ENCODE results near the gene SEPTIN7. TPM values are rescaled to one million over a fixed set of nuclear protein-coding genes. Genes with fewer than 3 reads are reported as not detected.
A peak's percentile ranks its signal among the peaks of the same experiment; 100 is the strongest.

SEPTIN7 gene
- total and polyA plus RNA-seq, 2 of the 13 experiments (the other 11 are each of a cell fraction or from before 2014, with no cell fraction given) = 103 to 129 TPM

GRCh38 chr7:35781200-35781701, 19.6 kb upstream of the SEPTIN7 start (continued):
- TF ChIP-seq YY1 (IDR thresholded peaks at IDR 0.05; ENCODE audit: insufficient read depth, insufficient replicate concordance, low read depth, low read length) (no peak), ZNF724P (CRISPR knock-in tag; IDR thresholded peaks at IDR 0.05; ENCODE audit: borderline replicate concordance) (no peak), GLI4 (CRISPR knock-in tag; IDR thresholded peaks at IDR 0.05; ENCODE audit: borderline replicate concordance) (no peak), HMG20A (CRISPR knock-in tag; IDR thresholded peaks at IDR 0.05; ENCODE audit: borderline replicate concordance) (no peak; the same call in 1 of the 2 replicates), GLMP (CRISPR knock-in tag; IDR thresholded peaks at IDR 0.05; ENCODE audit: borderline replicate concordance) (no peak), ZNF20 (CRISPR knock-in tag; IDR thresholded peaks at IDR 0.05) (no peak), MZF1 (CRISPR knock-in tag; IDR thresholded peaks at IDR 0.05; ENCODE audit: borderline replicate concordance) (no peak), GZF1 (CRISPR knock-in tag; IDR thresholded peaks at IDR 0.05) (no peak), SOX6 (IDR thresholded peaks at IDR 0.05) (no peak), SOX6 (CRISPR knock-in tag; IDR thresholded peaks at IDR 0.05) (peak; percentile 23; the same call in 1 of the 2 replicates), ZNF10 (CRISPR knock-in tag; IDR thresholded peaks at IDR 0.05; ENCODE audit: borderline replicate concordance, low read depth) (no peak), ZNF354B (CRISPR knock-in tag; IDR thresholded peaks at IDR 0.05) (no peak), TBP (CRISPR knock-in tag; IDR thresholded peaks at IDR 0.05) (no peak), MEIS2 (CRISPR knock-in tag; IDR thresholded peaks at IDR 0.05) (no peak), ZNF230 (CRISPR knock-in tag; IDR thresholded peaks at IDR 0.05) (no peak), ZNF776 (CRISPR knock-in tag; IDR thresholded peaks at IDR 0.05) (no peak), BRCA1 (CRISPR knock-in tag; IDR thresholded peaks at IDR 0.05) (no peak), ZNF576 (CRISPR knock-in tag; IDR thresholded peaks at IDR 0.05) (no peak)
- TF ChIP-seq, protein P1, sequence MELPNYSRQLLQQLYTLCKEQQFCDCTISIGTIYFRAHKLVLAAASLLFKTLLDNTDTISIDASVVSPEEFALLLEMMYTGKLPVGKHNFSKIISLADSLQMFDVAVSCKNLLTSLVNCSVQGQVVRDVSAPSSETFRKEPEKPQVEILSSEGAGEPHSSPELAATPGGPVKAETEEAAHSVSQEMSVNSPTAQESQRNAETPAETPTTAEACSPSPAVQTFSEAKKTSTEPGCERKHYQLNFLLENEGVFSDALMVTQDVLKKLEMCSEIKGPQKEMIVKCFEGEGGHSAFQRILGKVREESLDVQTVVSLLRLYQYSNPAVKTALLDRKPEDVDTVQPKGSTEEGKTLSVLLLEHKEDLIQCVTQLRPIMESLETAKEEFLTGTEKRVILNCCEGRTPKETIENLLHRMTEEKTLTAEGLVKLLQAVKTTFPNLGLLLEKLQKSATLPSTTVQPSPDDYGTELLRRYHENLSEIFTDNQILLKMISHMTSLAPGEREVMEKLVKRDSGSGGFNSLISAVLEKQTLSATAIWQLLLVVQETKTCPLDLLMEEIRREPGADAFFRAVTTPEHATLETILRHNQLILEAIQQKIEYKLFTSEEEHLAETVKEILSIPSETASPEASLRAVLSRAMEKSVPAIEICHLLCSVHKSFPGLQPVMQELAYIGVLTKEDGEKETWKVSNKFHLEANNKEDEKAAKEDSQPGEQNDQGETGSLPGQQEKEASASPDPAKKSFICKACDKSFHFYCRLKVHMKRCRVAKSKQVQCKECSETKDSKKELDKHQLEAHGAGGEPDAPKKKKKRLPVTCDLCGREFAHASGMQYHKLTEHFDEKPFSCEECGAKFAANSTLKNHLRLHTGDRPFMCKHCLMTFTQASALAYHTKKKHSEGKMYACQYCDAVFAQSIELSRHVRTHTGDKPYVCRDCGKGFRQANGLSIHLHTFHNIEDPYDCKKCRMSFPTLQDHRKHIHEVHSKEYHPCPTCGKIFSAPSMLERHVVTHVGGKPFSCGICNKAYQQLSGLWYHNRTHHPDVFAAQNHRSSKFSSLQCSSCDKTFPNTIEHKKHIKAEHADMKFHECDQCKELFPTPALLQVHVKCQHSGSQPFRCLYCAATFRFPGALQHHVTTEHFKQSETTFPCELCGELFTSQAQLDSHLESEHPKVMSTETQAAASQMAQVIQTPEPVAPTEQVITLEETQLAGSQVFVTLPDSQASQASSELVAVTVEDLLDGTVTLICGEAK (IDR thresholded peaks at IDR 0.05) = no peak
- TF ChIP-seq, protein P1 (CRISPR knock-in tag; IDR thresholded peaks at IDR 0.05) = no peak
- TF ChIP-seq, protein P2, sequence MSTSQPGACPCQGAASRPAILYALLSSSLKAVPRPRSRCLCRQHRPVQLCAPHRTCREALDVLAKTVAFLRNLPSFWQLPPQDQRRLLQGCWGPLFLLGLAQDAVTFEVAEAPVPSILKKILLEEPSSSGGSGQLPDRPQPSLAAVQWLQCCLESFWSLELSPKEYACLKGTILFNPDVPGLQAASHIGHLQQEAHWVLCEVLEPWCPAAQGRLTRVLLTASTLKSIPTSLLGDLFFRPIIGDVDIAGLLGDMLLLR (CRISPR knock-in tag; IDR thresholded peaks at IDR 0.05) = no peak

Measured in HepG2 (cell line).